HepG2 (cell line): Measurements from ENCODE around the gene AK3. TPM values are rescaled to one million over a fixed set of nuclear protein-coding genes. Genes with fewer than 3 reads are reported as not detected.

Source experiments
- ATAC-seq: fragments of 200-7000 bp; cut with Tn5 transposase; 3 replicates; pipeline ENCODE4 v1.9.1; 2020; ENCODE audit warnings: mild to moderate bottlenecking, moderate library complexity
- BruUV-seq: library from RNA; stranded (reverse); fragments of 400-500 nt; replicated peaks from 2 replicates; lab custom pipeline; 2021; lab: Mats Ljungman, UMichigan
- CTCF ChIA-PET: fragments of 300-600 bp; formaldehyde crosslinking; extraction: SDS; loops from one replicate; lab custom pipeline; 2021; ENCODE audit warnings: low total read pairs, inconsistent platforms, low intra/inter-chr PET ratio; lab: Yijun Ruan, JAX
- POLR2A ChIA-PET: fragments of 350-600 bp; sonication (Branson Sonifier 250); formaldehyde crosslinking; loops from one replicate; lab custom pipeline; 2020; ENCODE audit warnings: antibody characterized with exemption, inconsistent platforms; lab: Yijun Ruan, JAX
- DNase-seq: peaks from one replicate; pipeline ENCODE4 v3.0.0-alpha.2; 2015; ENCODE audit warnings: low spot score
- FAIRE-seq: peaks from 3 replicates; lab custom pipeline; 2011; peaks lifted over from hg19 to GRCh38; lab: Jason Lieb, UNC
- H2AFZ ChIP-seq: one replicate; pipeline ENCODE4 v1.6.1; 2011; ENCODE audit warnings: low read length, inconsistent platforms
- H3K27ac ChIP-seq: fragments of 300-600 bp; 3 replicates; pipeline ENCODE4 v1.8.0; 2011; ENCODE audit warnings: mixed run types, mild to moderate bottlenecking, mixed read lengths, low read length, inconsistent platforms; ENCODE audit not compliant: insufficient read depth; ENCODE audit errors: extremely low read length
- H3K27me3 ChIP-seq, 2 experiments: fragments of 200-600 bp in 1 of 2; 2 replicates in 1 of 2; 3 replicates in 1 of 2; pipeline versions ENCODE4 v1.6.0 to v1.8.0; 2011; ENCODE audit warnings: low read length in 2 of 2, mild to moderate bottlenecking in 2 of 2, moderate library complexity in 2 of 2, inconsistent platforms in 1 of 2; ENCODE audit not compliant: insufficient read depth in 2 of 2, control insufficient read depth in 1 of 2
- H3K36me3 ChIP-seq, 2 experiments: fragments of 200-600 bp in 1 of 2; replicated peaks in 1 of 2; 2 replicates in 1 of 2; 3 replicates in 1 of 2; pipeline versions ENCODE4 v1.5.1 to v1.8.0; 2011; ENCODE audit warnings: low read length in 2 of 2, inconsistent platforms in 1 of 2; ENCODE audit not compliant: insufficient read depth in 2 of 2, control insufficient read depth in 1 of 2
- H3K4me1 ChIP-seq: 2 replicates; pipeline ENCODE4 v1.5.1; 2012; ENCODE audit warnings: low read length, inconsistent platforms; ENCODE audit not compliant: insufficient read depth
- H3K4me2 ChIP-seq: 2 replicates; pipeline ENCODE4 v1.6.0; 2011; ENCODE audit warnings: low read depth, low read length, inconsistent platforms
- H3K4me3 ChIP-seq, 3 experiments: fragments of 200-600 bp in 1 of 3; sonication (generic), shearing (Covaris generic) in 1 of 3; replicated peaks in 1 of 3; 2 replicates each; pipeline ENCODE4 v1.5.1; 2011 to 2016; ENCODE audit warnings: low read length in 3 of 3, inconsistent platforms in 2 of 3, low read depth in 2 of 3, mild to moderate bottlenecking in 2 of 3, control low read depth in 1 of 3, mixed read lengths in 1 of 3; ENCODE audit not compliant: insufficient read depth in 1 of 3
- H3K79me2 ChIP-seq: one replicate; pipeline ENCODE4 v1.6.1; 2011; ENCODE audit warnings: low read length, inconsistent platforms; ENCODE audit not compliant: insufficient read depth
- H3K9ac ChIP-seq: 2 replicates; pipeline ENCODE4 v1.6.0; 2011; ENCODE audit warnings: mild to moderate bottlenecking, low read depth, low read length, inconsistent platforms; ENCODE audit not compliant: insufficient read depth
- H3K9me3 ChIP-seq: 2 replicates; pipeline ENCODE4 v1.5.1; 2012; ENCODE audit warnings: mild to moderate bottlenecking, low read length
- H4K20me1 ChIP-seq: 2 replicates; pipeline ENCODE4 v1.6.0; 2011; ENCODE audit warnings: inconsistent platforms, mild to moderate bottlenecking, low read length, moderate library complexity; ENCODE audit not compliant: insufficient read depth
- FOXA1 ChIP-seq, 2 experiments: fragments of 450-650 bp in 1 of 2; sonication (generic) in 1 of 2; formaldehyde crosslinking in 1 of 2; IDR thresholded peaks; 2 replicates each; pipeline versions ENCODE4 v1.4.0 to v1.6.1; 2016 to 2020; ENCODE audit warnings: missing genetic modification reagents in 1 of 2
- MIER2 ChIP-seq: IDR thresholded peaks from 2 replicates; pipeline ENCODE4 v1.6.1; 2016; ENCODE audit warnings: missing biosample characterization, missing genetic modification reagents
- NONO ChIP-seq, 2 experiments: fragments of 450-650 bp in 1 of 2; sonication (generic) in 1 of 2; formaldehyde crosslinking in 1 of 2; IDR thresholded peaks in 1 of 2; conservative IDR thresholded peaks in 1 of 2; 2 replicates each; pipeline versions ENCODE4 v1.6.1 to v1.8.0; 2017 to 2022; ENCODE audit warnings: mild to moderate bottlenecking in 1 of 2, missing genetic modification reagents in 1 of 2, moderate library complexity in 1 of 2
- POLR2AphosphoS2 ChIP-seq: IDR thresholded peaks from 2 replicates; pipeline ENCODE4 v1.6.1; 2011; ENCODE audit warnings: low read depth, low read length, improper control_type of control experiment
- SMAD9 ChIP-seq: sonication (generic); formaldehyde crosslinking; IDR thresholded peaks from 2 replicates; pipeline ENCODE4 v1.5.1; 2020; ENCODE audit warnings: mild to moderate bottlenecking, missing genetic modification reagents
- ZC3H13 ChIP-seq: sonication (generic); formaldehyde crosslinking; IDR thresholded peaks from 2 replicates; pipeline ENCODE4 v1.8.1; 2023; ENCODE audit warnings: mild to moderate bottlenecking, missing genetic modification reagents, moderate library complexity
- ZNF616 ChIP-seq: sonication (generic); formaldehyde crosslinking; IDR thresholded peaks from 2 replicates; pipeline ENCODE4 v1.5.0; 2020; ENCODE audit warnings: low read depth, mild to moderate bottlenecking, missing genetic modification reagents
- ZNF75D ChIP-seq: sonication (generic); formaldehyde crosslinking; IDR thresholded peaks from 2 replicates; pipeline ENCODE4 v1.8.1; 2023; ENCODE audit warnings: missing genetic modification reagents, mild to moderate bottlenecking, borderline replicate concordance
- WGBS: methylation state at CpG from one replicate; pipeline ENCODE4 v1.1.6; 2017; ENCODE audit warnings: low lambda C conversion rate; 5-methylcytosine and 5-hydroxymethylcytosine counted together
- in situ Hi-C: cut with HindIII; loops from 2 replicates; pipeline ENCODE4 v1.10.0; 2017; ENCODE audit warnings: low pct_unique_long_range_greater_than_20kb; ENCODE audit not compliant: extremely low pct_ligation_motif_present
- intact Hi-C: fragments of 100-400 bp; cut with micrococcal nuclease; formaldehyde crosslinking; loops from one replicate; pipeline ENCODE4 v1.10.0; 2022; ENCODE audit not compliant: unreplicated experiment
- polyA plus RNA-seq, 8 experiments: library from polyadenylated mRNA; depleted of rRNA in 3 of 8; stranded (reverse) in 7 of 8; unstranded in 1 of 8; fragments of >200 nt; fragmentation: Illumina TruSeq in 4 of 8; extraction: Trizol in 4 of 8; gene quantifications; 2 replicates each; pipeline versions ENCODE4 v1.2.1 to v1.2.3, GENCODE V29; 2011 to 2016; ENCODE audit warnings: low read depth in 4 of 8, missing spikeins in 1 of 8, mixed read lengths in 1 of 8; ENCODE audit not compliant: insufficient read depth in 1 of 8
- total RNA-seq, 5 experiments: library from RNA; depleted of rRNA; stranded (reverse); fragments of >200 nt; fragmentation: Illumina TruSeq; extraction: Trizol; gene quantifications; 2 replicates each; pipeline ENCODE4 v1.2.3, GENCODE V29; 2016; ENCODE audit warnings: low read depth in 1 of 5
- TF ChIP-seq, protein P1 (sequence below): IDR thresholded peaks from 2 replicates; pipeline ENCODE4 v1.4.0; 2020; ENCODE audit warnings: mild to moderate bottlenecking, missing genetic modification reagents
- TF ChIP-seq, protein P2 (sequence below), 2 experiments: IDR thresholded peaks; 2 replicates each; pipeline ENCODE4 v1.6.1; 2011 to 2012; ENCODE audit warnings: low read length in 2 of 2, borderline replicate concordance in 1 of 2, low read depth in 1 of 2, mild to moderate bottlenecking in 1 of 2, moderate library complexity in 1 of 2

AK3 gene
- total and polyA plus RNA-seq, 2 of the 13 experiments (the other 11 are each of a cell fraction or from before 2014, with no cell fraction given): 76.8 to 109 TPM

DNA sequence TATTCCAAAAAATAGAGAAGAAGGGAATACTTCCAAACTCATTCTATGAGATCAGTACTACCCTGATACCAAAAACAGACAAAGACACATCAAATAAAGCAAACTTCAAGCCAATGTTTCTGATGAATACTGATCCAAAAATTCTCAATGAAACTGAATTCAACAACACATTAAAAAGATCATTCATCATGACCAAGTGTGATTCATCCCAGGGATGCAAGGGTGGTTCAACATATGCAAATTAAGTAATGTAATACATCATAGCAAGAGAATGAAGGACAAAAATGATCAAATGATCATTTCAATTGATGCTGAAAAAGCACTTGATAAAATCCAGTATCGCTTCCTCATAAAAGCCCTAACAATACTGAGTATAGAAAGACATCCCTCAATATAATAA is 46.9 kb upstream of the AK3 start (continued):
- TF ChIP-seq, protein P1, sequence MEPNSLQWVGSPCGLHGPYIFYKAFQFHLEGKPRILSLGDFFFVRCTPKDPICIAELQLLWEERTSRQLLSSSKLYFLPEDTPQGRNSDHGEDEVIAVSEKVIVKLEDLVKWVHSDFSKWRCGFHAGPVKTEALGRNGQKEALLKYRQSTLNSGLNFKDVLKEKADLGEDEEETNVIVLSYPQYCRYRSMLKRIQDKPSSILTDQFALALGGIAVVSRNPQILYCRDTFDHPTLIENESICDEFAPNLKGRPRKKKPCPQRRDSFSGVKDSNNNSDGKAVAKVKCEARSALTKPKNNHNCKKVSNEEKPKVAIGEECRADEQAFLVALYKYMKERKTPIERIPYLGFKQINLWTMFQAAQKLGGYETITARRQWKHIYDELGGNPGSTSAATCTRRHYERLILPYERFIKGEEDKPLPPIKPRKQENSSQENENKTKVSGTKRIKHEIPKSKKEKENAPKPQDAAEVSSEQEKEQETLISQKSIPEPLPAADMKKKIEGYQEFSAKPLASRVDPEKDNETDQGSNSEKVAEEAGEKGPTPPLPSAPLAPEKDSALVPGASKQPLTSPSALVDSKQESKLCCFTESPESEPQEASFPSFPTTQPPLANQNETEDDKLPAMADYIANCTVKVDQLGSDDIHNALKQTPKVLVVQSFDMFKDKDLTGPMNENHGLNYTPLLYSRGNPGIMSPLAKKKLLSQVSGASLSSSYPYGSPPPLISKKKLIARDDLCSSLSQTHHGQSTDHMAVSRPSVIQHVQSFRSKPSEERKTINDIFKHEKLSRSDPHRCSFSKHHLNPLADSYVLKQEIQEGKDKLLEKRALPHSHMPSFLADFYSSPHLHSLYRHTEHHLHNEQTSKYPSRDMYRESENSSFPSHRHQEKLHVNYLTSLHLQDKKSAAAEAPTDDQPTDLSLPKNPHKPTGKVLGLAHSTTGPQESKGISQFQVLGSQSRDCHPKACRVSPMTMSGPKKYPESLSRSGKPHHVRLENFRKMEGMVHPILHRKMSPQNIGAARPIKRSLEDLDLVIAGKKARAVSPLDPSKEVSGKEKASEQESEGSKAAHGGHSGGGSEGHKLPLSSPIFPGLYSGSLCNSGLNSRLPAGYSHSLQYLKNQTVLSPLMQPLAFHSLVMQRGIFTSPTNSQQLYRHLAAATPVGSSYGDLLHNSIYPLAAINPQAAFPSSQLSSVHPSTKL: no peak
- TF ChIP-seq NONO (IDR thresholded peaks at IDR 0.05) (no peak), NONO (CRISPR knock-in tag; conservative IDR thresholded peaks at IDR 0.05) (no peak), ZC3H13 (no peak), ZNF75D (CRISPR knock-in tag) (no peak), FOXA1 (IDR thresholded peaks at IDR 0.05) (no peak), FOXA1 (CRISPR knock-in tag; IDR thresholded peaks at IDR 0.05) (no peak), POLR2AphosphoS2 (no peak)

DNA sequence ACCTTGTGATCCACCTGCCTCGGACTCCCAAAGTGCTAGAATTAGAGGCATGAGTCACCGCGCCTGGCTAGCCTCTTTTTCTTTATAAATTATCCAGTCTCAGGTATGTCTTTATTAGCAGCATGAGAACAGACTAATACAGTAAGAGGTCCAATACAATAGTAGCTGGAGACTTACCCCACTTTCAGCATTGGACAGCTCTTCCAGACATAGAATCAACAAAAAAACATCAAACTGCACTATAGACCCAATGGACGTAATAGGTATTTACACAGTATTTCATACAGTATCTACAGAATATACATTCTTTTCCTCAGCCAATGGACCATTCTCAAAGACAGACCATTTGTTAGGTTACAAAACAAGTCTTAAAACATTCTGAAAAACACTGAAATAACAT is 45.6 kb upstream of the AK3 start:
- DNase-seq (no peak), FAIRE-seq (no peak)
- H3K4me2 ChIP-seq: no peak overlapping the region
- BruUV-seq: no TSS peak
- TF ChIP-seq ZNF616 (CRISPR knock-in tag) (no peak), MIER2 (CRISPR knock-in tag) (peak; percentile 88), SMAD9 (no peak)
- TF ChIP-seq, protein P2, sequence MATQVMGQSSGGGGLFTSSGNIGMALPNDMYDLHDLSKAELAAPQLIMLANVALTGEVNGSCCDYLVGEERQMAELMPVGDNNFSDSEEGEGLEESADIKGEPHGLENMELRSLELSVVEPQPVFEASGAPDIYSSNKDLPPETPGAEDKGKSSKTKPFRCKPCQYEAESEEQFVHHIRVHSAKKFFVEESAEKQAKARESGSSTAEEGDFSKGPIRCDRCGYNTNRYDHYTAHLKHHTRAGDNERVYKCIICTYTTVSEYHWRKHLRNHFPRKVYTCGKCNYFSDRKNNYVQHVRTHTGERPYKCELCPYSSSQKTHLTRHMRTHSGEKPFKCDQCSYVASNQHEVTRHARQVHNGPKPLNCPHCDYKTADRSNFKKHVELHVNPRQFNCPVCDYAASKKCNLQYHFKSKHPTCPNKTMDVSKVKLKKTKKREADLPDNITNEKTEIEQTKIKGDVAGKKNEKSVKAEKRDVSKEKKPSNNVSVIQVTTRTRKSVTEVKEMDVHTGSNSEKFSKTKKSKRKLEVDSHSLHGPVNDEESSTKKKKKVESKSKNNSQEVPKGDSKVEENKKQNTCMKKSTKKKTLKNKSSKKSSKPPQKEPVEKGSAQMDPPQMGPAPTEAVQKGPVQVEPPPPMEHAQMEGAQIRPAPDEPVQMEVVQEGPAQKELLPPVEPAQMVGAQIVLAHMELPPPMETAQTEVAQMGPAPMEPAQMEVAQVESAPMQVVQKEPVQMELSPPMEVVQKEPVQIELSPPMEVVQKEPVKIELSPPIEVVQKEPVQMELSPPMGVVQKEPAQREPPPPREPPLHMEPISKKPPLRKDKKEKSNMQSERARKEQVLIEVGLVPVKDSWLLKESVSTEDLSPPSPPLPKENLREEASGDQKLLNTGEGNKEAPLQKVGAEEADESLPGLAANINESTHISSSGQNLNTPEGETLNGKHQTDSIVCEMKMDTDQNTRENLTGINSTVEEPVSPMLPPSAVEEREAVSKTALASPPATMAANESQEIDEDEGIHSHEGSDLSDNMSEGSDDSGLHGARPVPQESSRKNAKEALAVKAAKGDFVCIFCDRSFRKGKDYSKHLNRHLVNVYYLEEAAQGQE (IDR thresholded peaks at IDR 0.05; ENCODE audit: borderline replicate concordance in 1 of 2, low read depth in 1 of 2, low read length in 2 of 2): peak in 1 of 2 experiments; percentile 88; a peak in 3 of 4 replicates
- TF ChIP-seq, all 625 proteins: peak for 2
- ATAC-seq: peak; percentile 42; the same call in 2 of the 3 replicates
- no peak overlapping the region for H3K4me3 ChIP-seq
- no peak overlapping the region for H2AFZ ChIP-seq
- no peaks in the 10 kb centered on the region for H3K27me3 ChIP-seq
- peaks cover 5% of the 10 kb centered on the region for H3K4me1 ChIP-seq
- H3K79me2 ChIP-seq: no peaks in the 10 kb centered on the region
- H4K20me1 ChIP-seq: no peaks in the 10 kb centered on the region
- in situ Hi-C loops (no loop called here), intact Hi-C loops (no loop called here)
- H3K9me3 ChIP-seq: no peaks in the 10 kb centered on the region
- H3K27ac ChIP-seq: no peak overlapping the region
- no peak overlapping the region for H3K9ac ChIP-seq
- ChIA-PET POLR2A (no interaction called here), CTCF (no interaction called here)
- WGBS: 76% methylated on average over 4 of the region's 4 CpGs
- no peaks in the 10 kb centered on the region for H3K36me3 ChIP-seq
